Tibial artery (tissue), 4 donors: ENCODE results near the gene NTHL1.

ENCODE experiments used
- DNase-seq, 2 donors: peaks; one replicate each; pipeline ENCODE4 v3.0.0-alpha.2; 2019
- H3K27ac ChIP-seq, 2 donors: fragments of 200-600 bp; sonication (generic) in 1 of 2; 1 replicate in 1 of 2; 2 replicates in 1 of 2; pipeline ENCODE4 v1.5.1; 2018 to 2019; ENCODE audit warnings: mild to moderate bottlenecking in 1 of 2
- H3K27me3 ChIP-seq, 2 donors: fragments of 200-600 bp; sonication (generic) in 1 of 2; one replicate each; pipeline versions ENCODE4 v1.5.1 to v1.6.0; 2016 to 2019
- H3K36me3 ChIP-seq, 3 donors: fragments of 200-600 bp; sonication (generic) in 2 of 3; one replicate each; pipeline ENCODE4 v1.5.1; 2016 to 2019; ENCODE audit warnings: mild to moderate bottlenecking in 2 of 3
- H3K4me1 ChIP-seq, 4 donors: fragments of 200-600 bp; sonication (generic) in 2 of 4; 1 replicate in 3 of 4; 2 replicates in 1 of 4; pipeline ENCODE4 v1.5.1; 2016 to 2019
- H3K4me3 ChIP-seq, 2 donors: fragments of 200-600 bp; sonication (generic) in 1 of 2; 1 replicate in 1 of 2; 2 replicates in 1 of 2; pipeline ENCODE4 v1.5.1; 2018 to 2019; ENCODE audit warnings: mild to moderate bottlenecking in 2 of 2
- H3K9me3 ChIP-seq, 3 donors: fragments of 200-600 bp; sonication (generic) in 1 of 3; one replicate each; pipeline ENCODE4 v1.5.1; 2016 to 2019
- intact Hi-C: fragments of 100-400 bp; cut with DNase I; formaldehyde crosslinking; loops from one replicate; pipeline ENCODE4 v1.15.0; 2023; ENCODE audit warnings: low total_unique reads
- TF ChIP-seq, protein P1 (sequence below), 2 experiments: fragments of 200-600 bp in 1 of 2; fragments of 450-650 bp in 1 of 2; IDR thresholded peaks; one replicate each; pipeline ENCODE4 v1.5.1; 2017 to 2019; ENCODE audit warnings: antibody characterized with exemption in 2 of 2, mild to moderate bottlenecking in 1 of 2, moderate library complexity in 1 of 2

The NTHL1 gene

DNA sequence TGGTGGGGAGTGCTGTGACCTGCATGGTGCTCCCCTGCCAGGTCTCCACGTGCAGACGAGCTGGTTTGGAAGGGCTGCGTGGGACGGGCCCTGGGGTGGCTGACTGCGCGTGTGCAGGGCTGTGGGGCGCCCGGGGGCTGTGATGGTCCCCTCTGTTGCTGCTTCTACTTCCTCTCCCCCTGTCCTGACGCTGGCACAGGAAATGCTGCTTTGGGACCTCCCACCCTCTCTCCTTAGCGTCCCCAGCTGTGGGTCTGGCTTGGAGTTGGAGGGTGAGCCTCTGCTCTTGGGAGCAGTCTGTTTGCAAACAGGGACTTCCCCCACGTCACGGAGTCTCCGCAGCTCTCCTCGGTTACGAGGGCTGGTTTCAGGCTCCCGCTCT, 35.3 kb upstream of the NTHL1 start:
- Histone ChIP-seq H3K4me1 (peaks cover 0 to 16% (median 2%) of the 10 kb centered on the region in 4 donors), H3K27me3 (no peaks in the 10 kb centered on the region), H3K4me3 (no peak overlapping the region), H3K27ac (no peak overlapping the region), H3K36me3 (peaks cover 23 to 100% (median 75%) of the 10 kb centered on the region in 3 donors), H3K9me3 (no peaks in the 10 kb centered on the region)
- TF ChIP-seq, protein P1, sequence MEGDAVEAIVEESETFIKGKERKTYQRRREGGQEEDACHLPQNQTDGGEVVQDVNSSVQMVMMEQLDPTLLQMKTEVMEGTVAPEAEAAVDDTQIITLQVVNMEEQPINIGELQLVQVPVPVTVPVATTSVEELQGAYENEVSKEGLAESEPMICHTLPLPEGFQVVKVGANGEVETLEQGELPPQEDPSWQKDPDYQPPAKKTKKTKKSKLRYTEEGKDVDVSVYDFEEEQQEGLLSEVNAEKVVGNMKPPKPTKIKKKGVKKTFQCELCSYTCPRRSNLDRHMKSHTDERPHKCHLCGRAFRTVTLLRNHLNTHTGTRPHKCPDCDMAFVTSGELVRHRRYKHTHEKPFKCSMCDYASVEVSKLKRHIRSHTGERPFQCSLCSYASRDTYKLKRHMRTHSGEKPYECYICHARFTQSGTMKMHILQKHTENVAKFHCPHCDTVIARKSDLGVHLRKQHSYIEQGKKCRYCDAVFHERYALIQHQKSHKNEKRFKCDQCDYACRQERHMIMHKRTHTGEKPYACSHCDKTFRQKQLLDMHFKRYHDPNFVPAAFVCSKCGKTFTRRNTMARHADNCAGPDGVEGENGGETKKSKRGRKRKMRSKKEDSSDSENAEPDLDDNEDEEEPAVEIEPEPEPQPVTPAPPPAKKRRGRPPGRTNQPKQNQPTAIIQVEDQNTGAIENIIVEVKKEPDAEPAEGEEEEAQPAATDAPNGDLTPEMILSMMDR (IDR thresholded peaks at IDR 0.05): no peak
- no peak for DNase-seq
- intact Hi-C loops: no loop called here

DNA sequence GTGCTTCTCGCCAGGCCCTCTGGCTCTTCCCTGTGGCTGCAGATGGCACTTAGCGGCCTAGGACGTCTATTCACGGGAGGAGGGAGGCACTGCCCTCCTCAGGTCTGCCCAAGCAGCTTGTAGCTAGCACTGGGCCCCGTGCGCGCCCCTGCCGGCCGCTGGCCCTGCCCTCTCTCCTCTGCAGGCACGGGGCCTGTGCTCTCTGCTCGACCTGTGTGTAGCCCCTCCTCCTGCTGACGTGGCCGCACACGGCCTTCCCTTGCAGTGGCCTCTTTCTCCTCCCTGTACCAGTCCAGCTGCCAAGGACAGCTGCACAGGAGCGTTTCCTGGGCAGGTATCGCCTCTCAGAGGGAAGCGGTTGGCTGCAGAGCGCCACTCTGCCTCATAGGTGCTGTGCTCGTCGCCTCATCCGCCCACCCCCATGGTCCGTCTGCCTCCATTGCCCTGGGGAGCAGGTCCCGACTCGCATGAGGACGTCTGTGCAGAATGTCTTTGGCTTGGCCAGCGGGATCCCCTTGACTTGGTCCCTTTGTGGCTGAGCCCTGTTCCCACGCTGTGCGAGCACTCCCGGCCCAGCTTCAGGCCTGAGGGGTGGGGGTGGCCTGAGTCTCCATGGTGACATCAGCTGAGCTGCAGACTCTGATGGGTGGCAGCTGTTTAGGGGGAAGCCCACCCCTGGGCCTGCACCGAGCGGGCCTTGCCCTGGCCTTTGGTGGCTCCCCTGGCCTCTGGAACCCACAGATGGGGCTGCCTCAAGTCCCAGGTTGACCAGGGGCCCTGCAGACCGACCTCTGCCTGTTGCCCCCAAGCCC, 34.7 kb upstream of the NTHL1 start:
- TF ChIP-seq, protein P1 (IDR thresholded peaks at IDR 0.05): no peak
- Histone ChIP-seq H3K4me3 (no peak overlapping the region), H3K27me3 (no peaks in the 10 kb centered on the region), H3K27ac (no peak overlapping the region), H3K9me3 (no peaks in the 10 kb centered on the region), H3K36me3 (peaks cover 23 to 100% (median 75%) of the 10 kb centered on the region in 3 donors), H3K4me1 (peaks cover 0 to 16% (median 2%) of the 10 kb centered on the region in 4 donors)
- intact Hi-C loops: no loop called here
- no peak for DNase-seq

DNA sequence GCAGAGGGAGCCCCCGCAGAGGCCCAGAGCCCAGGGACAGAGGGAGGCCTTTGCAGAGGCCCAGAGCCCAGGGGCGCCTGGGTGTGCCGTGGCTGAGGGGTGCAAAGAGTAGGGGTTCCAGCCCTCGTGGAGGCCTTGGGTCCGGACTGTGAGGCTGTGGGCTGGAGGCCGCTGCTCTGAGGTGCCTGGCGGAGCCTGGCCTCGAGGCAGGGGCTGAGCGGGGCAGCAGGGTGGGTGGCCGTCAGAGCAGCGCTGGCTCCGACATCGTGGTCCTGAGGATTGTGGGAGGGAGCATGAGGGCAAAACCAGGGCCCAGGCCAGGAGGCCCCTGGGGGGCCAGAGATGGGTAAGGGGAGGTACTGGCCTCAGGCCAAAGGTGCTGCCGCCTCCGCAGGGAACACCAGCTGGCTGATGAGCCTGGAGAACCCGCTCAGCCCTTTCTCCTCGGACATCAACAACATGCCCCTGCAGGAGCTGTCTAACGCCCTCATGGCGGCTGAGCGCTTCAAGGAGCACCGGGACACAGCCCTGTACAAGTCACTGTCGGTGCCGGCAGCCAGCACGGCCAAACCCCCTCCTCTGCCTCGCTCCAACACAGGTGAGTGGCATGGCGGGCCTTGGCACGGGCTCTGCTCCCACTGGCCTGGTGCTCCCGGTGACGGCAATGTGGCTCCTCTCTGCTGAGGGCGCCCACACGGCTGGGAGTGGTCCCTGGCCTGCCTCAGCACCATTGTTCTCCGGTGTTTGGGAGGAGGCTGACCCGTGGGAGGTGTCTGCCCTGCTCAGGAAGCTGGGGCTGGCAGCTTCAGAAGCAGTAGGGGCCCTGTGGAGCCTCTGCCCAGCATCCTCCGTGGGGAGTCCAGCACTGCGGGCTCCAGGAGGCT, 33.8 kb upstream of the NTHL1 start:
- TF ChIP-seq, protein P1 (IDR thresholded peaks at IDR 0.05): no peak
- Histone ChIP-seq H3K27me3 (no peaks in the 10 kb centered on the region), H3K9me3 (no peaks in the 10 kb centered on the region), H3K27ac (no peak overlapping the region), H3K4me1 (peaks cover 0 to 16% (median 2%) of the 10 kb centered on the region in 4 donors), H3K36me3 (peaks cover 17 to 100% (median 76%) of the 10 kb centered on the region in 3 donors), H3K4me3 (no peak overlapping the region)
- no peak for DNase-seq
- intact Hi-C loops: no loop called here

DNA sequence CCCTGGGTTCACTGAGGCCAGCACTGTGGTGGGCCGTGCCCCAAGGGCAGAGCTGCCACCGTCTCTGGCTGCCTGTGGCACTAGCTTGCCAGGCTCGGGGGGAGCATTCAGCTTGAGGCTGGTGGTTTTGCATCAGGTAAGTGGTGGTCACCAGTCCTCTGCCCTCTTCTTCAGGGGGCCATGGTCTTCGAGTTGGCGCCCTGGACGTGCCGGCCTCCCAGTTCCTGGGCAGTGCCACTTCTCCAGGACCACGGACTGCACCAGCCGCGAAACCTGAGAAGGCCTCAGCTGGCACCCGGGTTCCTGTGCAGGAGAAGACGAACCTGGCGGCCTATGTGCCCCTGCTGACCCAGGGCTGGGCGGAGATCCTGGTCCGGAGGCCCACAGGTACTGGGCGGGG, 32.4 kb upstream of the NTHL1 start:
- Histone ChIP-seq H3K4me1 (peaks cover 0 to 16% (median 0%) of the 10 kb centered on the region in 4 donors), H3K36me3 (peaks cover 18 to 100% (median 76%) of the 10 kb centered on the region in 3 donors), H3K27ac (no peak overlapping the region), H3K4me3 (no peak overlapping the region), H3K27me3 (no peaks in the 10 kb centered on the region), H3K9me3 (no peaks in the 10 kb centered on the region)
- TF ChIP-seq, protein P1 (IDR thresholded peaks at IDR 0.05): no peak
- intact Hi-C loops: no loop called here
- DNase-seq: no peak

DNA sequence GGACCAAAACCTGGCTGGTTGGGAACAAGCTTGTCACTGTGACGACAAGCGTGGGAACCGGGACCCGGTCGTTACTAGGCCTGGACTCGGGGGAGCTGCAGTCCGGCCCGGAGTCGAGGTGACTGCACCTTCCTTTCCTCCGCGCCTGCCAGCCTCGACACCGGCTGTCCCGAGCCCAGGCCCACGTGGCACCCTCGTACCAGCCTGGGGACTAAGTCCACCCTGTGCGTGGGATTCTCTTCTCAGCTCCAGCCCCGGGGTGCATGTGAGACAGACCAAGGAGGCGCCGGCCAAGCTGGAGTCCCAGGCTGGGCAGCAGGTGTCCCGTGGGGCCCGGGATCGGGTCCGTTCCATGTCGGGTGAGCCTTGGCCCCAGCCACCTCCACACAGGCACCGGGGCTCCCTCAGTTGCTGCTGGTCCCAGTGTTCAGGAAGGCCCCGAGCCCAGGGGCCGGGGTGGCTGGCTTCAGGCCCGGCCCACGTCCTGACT, 31.7 kb upstream of the NTHL1 start:
- peaks cover 22 to 100% (median 81%) of the 10 kb centered on the region in 3 donors for H3K36me3 ChIP-seq
- H3K4me1 ChIP-seq: peaks cover 0 to 16% (median 0%) of the 10 kb centered on the region in 4 donors
- H3K27me3 ChIP-seq: no peaks in the 10 kb centered on the region
- H3K27ac ChIP-seq: no peak overlapping the region
- intact Hi-C loops: no loop called here
- no peak for DNase-seq
- TF ChIP-seq, protein P1 (IDR thresholded peaks at IDR 0.05): no peak
- H3K4me3 ChIP-seq: no peak overlapping the region
- H3K9me3 ChIP-seq: no peaks in the 10 kb centered on the region
